GM23338 (cell line): ENCODE results near the gene TNS3. TPM values are rescaled to one million over a fixed set of nuclear protein-coding genes. Genes with fewer than 3 reads are reported as not detected.

Experiments used
- ATAC-seq: fragments of 200-7000 bp; cut with Tn5 transposase; 3 replicates; pipeline ENCODE4 v1.9.1; 2020
- DNase-seq: peaks from one replicate; pipeline ENCODE4 v3.0.0-alpha.2; 2015; ENCODE audit warnings: low spot score
- H2AFZ ChIP-seq: fragments of 200-600 bp; sonication (generic); 2 replicates; pipeline ENCODE4 v1.8.0; 2016; ENCODE audit warnings: antibody characterized with exemption, mild to moderate bottlenecking, moderate library complexity
- H3F3A ChIP-seq: fragments of 200-600 bp; sonication (generic); replicated peaks from 2 replicates; pipeline ENCODE4 v1.8.0; 2017; ENCODE audit warnings: antibody characterized with exemption, mixed run types, low read depth
- H3K27ac ChIP-seq: fragments of 200-600 bp; sonication (generic); 2 replicates; pipeline ENCODE4 v1.6.1; 2016; ENCODE audit warnings: low read depth
- H3K27me3 ChIP-seq: fragments of 200-600 bp; sonication (generic); 2 replicates; pipeline ENCODE4 v1.8.0; 2016; ENCODE audit warnings: mild to moderate bottlenecking, mixed run types, moderate library complexity; ENCODE audit not compliant: insufficient read depth
- H3K36me3 ChIP-seq: fragments of 200-600 bp; sonication (generic); 2 replicates; pipeline ENCODE4 v1.8.0; 2016; ENCODE audit warnings: mild to moderate bottlenecking; ENCODE audit not compliant: insufficient read depth
- H3K4me1 ChIP-seq: fragments of 200-600 bp; sonication (generic); 2 replicates; pipeline ENCODE4 v1.8.0; 2016; ENCODE audit warnings: mild to moderate bottlenecking, moderate library complexity; ENCODE audit not compliant: insufficient read depth
- H3K4me2 ChIP-seq: fragments of 200-600 bp; sonication (generic); 2 replicates; pipeline ENCODE4 v1.7.1; 2017; ENCODE audit warnings: mixed run types
- H3K4me3 ChIP-seq: fragments of 200-600 bp; sonication (generic); 2 replicates; pipeline ENCODE4 v1.6.1; 2016; ENCODE audit warnings: mixed run types
- H3K79me2 ChIP-seq: fragments of 200-600 bp; sonication (generic); replicated peaks from 2 replicates; pipeline ENCODE4 v1.8.0; 2017; ENCODE audit warnings: mild to moderate bottlenecking; ENCODE audit not compliant: insufficient read depth
- H3K9me2 ChIP-seq: fragments of 200-600 bp; sonication (generic); 2 replicates; pipeline ENCODE4 v1.8.0; 2017; ENCODE audit not compliant: insufficient read depth
- H4K20me1 ChIP-seq: fragments of 200-600 bp; sonication (generic); replicated peaks from 2 replicates; pipeline ENCODE4 v1.8.0; 2017; ENCODE audit warnings: mild to moderate bottlenecking; ENCODE audit not compliant: insufficient read depth
- H3K27ac Mint-ChIP-seq: 2 replicates; pipeline ENCODE4 v1.8.0; 2020; ENCODE audit warnings: inconsistent platforms, mild to moderate bottlenecking, moderate library complexity, mixed read lengths
- H3K27me3 Mint-ChIP-seq: 3 replicates; pipeline ENCODE4 v1.8.0; 2022; ENCODE audit warnings: low read depth, mild to moderate bottlenecking, moderate library complexity, mixed read lengths, inconsistent platforms; ENCODE audit not compliant: insufficient read depth, poor library complexity
- H3K36me3 Mint-ChIP-seq: 3 replicates; pipeline ENCODE4 v1.8.0; 2021; ENCODE audit warnings: low read depth, mild to moderate bottlenecking, inconsistent platforms, moderate library complexity, mixed read lengths
- H3K4me1 Mint-ChIP-seq: 3 replicates; pipeline ENCODE4 v1.8.0; 2020; ENCODE audit warnings: mild to moderate bottlenecking, inconsistent platforms, mixed read lengths
- H3K4me3 Mint-ChIP-seq: 3 replicates; pipeline ENCODE4 v1.8.0; 2021; ENCODE audit warnings: moderate library complexity, mild to moderate bottlenecking, inconsistent platforms, mixed read lengths
- H3K9me3 Mint-ChIP-seq: 3 replicates; pipeline ENCODE4 v1.8.0; 2020; ENCODE audit warnings: moderate library complexity, mild to moderate bottlenecking, inconsistent platforms, mixed read lengths
- EZH2 ChIP-seq: fragments of 200-600 bp; sonication (generic); IDR thresholded peaks from one replicate; pipeline ENCODE4 v1.8.0; 2017; ENCODE audit warnings: antibody characterized with exemption, mild to moderate bottlenecking, low read depth; ENCODE audit not compliant: unreplicated experiment
- EZH2phosphoT487 ChIP-seq: fragments of 200-600 bp; sonication (generic); IDR thresholded peaks from one replicate; pipeline ENCODE4 v1.8.1; 2018; ENCODE audit warnings: antibody characterized with exemption; ENCODE audit not compliant: unreplicated experiment
- ZNF114 ChIP-seq: fragments of 250-450 bp; sonication (Bioruptor Pico); IDR thresholded peaks from 2 replicates; pipeline ENCODE4 v1.5.0; 2020; ENCODE audit warnings: mild to moderate bottlenecking, moderate library complexity
- polyA plus RNA-seq: library from polyadenylated mRNA; unstranded; fragments of >200 nt; fragmentation: Nextera tagmentation; extraction: Ambion mirVana; gene quantifications from 2 replicates; pipeline ENCODE4 v1.2.1, GENCODE V29; 2016
- total RNA-seq: library from RNA; depleted of rRNA; stranded (reverse); fragments of >200 nt; shearing (Covaris generic); gene quantifications from 2 replicates; pipeline ENCODE4 v1.2.3, GENCODE V29; 2014
- TF ChIP-seq, protein P1 (sequence below): fragments of 250-450 bp; sonication (Bioruptor Pico); IDR thresholded peaks from 2 replicates; pipeline ENCODE4 v1.5.0; 2020; ENCODE audit warnings: mild to moderate bottlenecking, moderate library complexity

Gene TNS3
- total and polyA plus RNA-seq, 2 experiments from 2014 or later: 6.2 to 28.7 TPM

GRCh38 chr7:47283497-47284131 lies 298.3 kb downstream of the TNS3 start:
- no peak overlapping the region for H3K4me3 Mint-ChIP-seq
- Histone ChIP-seq H3K4me1 (no peaks in the 10 kb centered on the region), H4K20me1 (no peaks in the 10 kb centered on the region), H3K27me3 (no peaks in the 10 kb centered on the region), H2AFZ (no peak overlapping the region), H3K4me3 (no peak overlapping the region), H3F3A (no peaks in the 10 kb centered on the region), H3K79me2 (no peaks in the 10 kb centered on the region), H3K36me3 (peaks cover 7% of the 10 kb centered on the region; the same call in 1 of the 2 replicates), H3K9me2 (no peaks in the 10 kb centered on the region), H3K27ac (no peak overlapping the region), H3K4me2 (no peak overlapping the region)
- DNase-seq (no peak), ATAC-seq (no peak)
- no peaks in the 10 kb centered on the region for H3K9me3 Mint-ChIP-seq
- no peaks in the 10 kb centered on the region for H3K4me1 Mint-ChIP-seq
- no peak overlapping the region for H3K27ac Mint-ChIP-seq
- TF ChIP-seq, protein P1, sequence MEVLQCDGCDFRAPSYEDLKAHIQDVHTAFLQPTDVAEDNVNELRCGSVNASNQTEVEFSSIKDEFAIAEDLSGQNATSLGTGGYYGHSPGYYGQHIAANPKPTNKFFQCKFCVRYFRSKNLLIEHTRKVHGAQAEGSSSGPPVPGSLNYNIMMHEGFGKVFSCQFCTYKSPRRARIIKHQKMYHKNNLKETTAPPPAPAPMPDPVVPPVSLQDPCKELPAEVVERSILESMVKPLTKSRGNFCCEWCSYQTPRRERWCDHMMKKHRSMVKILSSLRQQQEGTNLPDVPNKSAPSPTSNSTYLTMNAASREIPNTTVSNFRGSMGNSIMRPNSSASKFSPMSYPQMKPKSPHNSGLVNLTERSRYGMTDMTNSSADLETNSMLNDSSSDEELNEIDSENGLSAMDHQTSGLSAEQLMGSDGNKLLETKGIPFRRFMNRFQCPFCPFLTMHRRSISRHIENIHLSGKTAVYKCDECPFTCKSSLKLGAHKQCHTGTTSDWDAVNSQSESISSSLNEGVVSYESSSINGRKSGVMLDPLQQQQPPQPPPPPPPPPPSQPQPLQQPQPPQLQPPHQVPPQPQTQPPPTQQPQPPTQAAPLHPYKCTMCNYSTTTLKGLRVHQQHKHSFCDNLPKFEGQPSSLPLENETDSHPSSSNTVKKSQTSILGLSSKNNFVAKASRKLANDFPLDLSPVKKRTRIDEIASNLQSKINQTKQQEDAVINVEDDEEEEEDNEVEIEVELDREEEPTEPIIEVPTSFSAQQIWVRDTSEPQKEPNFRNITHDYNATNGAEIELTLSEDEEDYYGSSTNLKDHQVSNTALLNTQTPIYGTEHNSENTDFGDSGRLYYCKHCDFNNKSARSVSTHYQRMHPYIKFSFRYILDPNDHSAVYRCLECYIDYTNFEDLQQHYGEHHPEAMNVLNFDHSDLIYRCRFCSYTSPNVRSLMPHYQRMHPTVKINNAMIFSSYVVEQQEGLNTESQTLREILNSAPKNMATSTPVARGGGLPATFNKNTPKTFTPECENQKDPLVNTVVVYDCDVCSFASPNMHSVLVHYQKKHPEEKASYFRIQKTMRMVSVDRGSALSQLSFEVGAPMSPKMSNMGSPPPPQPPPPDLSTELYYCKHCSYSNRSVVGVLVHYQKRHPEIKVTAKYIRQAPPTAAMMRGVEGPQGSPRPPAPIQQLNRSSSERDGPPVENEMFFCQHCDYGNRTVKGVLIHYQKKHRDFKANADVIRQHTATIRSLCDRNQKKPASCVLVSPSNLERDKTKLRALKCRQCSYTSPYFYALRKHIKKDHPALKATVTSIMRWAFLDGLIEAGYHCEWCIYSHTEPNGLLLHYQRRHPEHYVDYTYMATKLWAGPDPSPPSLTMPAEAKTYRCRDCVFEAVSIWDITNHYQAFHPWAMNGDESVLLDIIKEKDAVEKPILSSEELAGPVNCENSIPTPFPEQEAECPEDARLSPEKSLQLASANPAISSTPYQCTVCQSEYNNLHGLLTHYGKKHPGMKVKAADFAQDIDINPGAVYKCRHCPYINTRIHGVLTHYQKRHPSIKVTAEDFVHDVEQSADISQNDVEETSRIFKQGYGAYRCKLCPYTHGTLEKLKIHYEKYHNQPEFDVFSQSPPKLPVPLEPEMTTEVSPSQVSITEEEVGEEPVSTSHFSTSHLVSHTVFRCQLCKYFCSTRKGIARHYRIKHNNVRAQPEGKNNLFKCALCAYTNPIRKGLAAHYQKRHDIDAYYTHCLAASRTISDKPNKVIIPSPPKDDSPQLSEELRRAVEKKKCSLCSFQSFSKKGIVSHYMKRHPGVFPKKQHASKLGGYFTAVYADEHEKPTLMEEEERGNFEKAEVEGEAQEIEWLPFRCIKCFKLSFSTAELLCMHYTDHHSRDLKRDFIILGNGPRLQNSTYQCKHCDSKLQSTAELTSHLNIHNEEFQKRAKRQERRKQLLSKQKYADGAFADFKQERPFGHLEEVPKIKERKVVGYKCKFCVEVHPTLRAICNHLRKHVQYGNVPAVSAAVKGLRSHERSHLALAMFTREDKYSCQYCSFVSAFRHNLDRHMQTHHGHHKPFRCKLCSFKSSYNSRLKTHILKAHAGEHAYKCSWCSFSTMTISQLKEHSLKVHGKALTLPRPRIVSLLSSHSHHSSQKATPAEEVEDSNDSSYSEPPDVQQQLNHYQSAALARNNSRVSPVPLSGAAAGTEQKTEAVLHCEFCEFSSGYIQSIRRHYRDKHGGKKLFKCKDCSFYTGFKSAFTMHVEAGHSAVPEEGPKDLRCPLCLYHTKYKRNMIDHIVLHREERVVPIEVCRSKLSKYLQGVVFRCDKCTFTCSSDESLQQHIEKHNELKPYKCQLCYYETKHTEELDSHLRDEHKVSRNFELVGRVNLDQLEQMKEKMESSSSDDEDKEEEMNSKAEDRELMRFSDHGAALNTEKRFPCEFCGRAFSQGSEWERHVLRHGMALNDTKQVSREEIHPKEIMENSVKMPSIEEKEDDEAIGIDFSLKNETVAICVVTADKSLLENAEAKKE (CRISPR knock-in tag): no peak
- TF ChIP-seq EZH2phosphoT487 (no peak), EZH2 (no peak)
- H3K36me3 Mint-ChIP-seq: peaks cover 8% of the 10 kb centered on the region; the same call in 2 of the 3 replicates
- H3K27me3 Mint-ChIP-seq: no peaks in the 10 kb centered on the region

- Mint-ChIP-seq H3K36me3 (peaks cover 8% of the 10 kb centered on the region; the same call in 2 of the 3 replicates), H3K9me3 (no peaks in the 10 kb centered on the region), H3K4me3 (no peak overlapping the region), H3K27me3 (no peaks in the 10 kb centered on the region), H3K4me1 (no peaks in the 10 kb centered on the region), H3K27ac (no peak overlapping the region)
- no peaks in the 10 kb centered on the region for H3K4me1 ChIP-seq
- peaks cover 7% of the 10 kb centered on the region; the same call in 1 of the 2 replicates for H3K36me3 ChIP-seq
- no peak overlapping the region for H3K4me3 ChIP-seq
- DNase-seq (no peak), ATAC-seq (no peak)
- H3K79me2 ChIP-seq: no peaks in the 10 kb centered on the region
- no peak overlapping the region for H3K27ac ChIP-seq
- H3K9me2 ChIP-seq: no peaks in the 10 kb centered on the region
- H3K27me3 ChIP-seq: no peaks in the 10 kb centered on the region
- no peak overlapping the region for H2AFZ ChIP-seq
- no peaks in the 10 kb centered on the region for H3F3A ChIP-seq
- H3K4me2 ChIP-seq: no peak overlapping the region
- H4K20me1 ChIP-seq: no peaks in the 10 kb centered on the region
- TF ChIP-seq ZNF114: no peak
- TF ChIP-seq, protein P1 (CRISPR knock-in tag): no peak
Measured at GRCh38 chr7:47282790-47283496, 299.0 kb downstream of the TNS3 start.
